Mammary epithelial cell (primary cell): Measurements from ENCODE around the gene ZNF354C.

ENCODE experiments used
- EZH2 ChIP-seq: IDR thresholded peaks from 2 replicates; pipeline ENCODE4 v1.6.1; 2012; ENCODE audit warnings: low read length, inconsistent platforms, borderline replicate concordance
- TF ChIP-seq, protein P1 (sequence below), 2 donors: IDR thresholded peaks in 1 of 2; conservative IDR thresholded peaks in 1 of 2; 2 replicates each; pipeline ENCODE4 v1.5.1; 2011 to 2012; ENCODE audit warnings: inconsistent platforms in 2 of 2, low read length in 2 of 2, mild to moderate bottlenecking in 2 of 2, control low read depth in 1 of 2, low read depth in 1 of 2; ENCODE audit not compliant: insufficient read depth in 1 of 2; ENCODE audit errors: extremely low read depth in 1 of 2

DNA sequence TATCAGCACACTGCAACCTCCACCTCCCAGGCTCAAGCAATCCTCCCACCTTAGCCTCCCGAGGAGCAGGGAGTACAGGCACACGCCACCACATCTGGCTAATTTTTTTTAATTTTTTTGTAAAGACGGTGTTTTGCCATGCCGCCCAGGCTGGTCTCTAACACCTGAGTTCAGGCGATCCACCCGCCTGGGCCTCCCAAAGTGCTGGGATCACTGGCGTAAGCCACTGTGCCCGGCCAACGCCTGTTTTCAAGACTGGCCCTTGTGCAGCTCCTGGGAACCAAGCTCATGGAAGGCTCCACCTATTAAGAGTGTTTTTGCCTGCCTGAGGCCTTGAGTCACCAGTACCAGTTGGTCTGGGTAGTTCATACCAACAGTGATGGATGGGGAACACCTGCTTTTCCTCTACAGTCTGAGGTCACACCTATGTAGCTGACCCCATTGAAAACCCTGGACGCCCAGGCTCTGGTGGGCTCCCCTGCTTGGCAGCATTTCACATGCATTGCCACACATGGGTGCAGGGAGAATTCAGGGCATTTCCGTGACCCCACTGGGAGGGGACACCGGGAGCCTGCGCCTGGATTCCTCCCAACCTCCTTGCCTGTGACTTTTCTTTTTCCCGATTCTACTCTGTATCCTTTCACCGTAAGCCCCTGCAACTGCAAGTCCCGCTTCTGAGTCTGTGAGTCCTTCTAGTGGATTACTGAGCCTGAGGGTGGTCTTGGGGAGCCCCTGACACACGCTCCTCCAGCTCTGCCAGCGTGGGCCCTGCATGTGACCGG lies 63.5 kb downstream of the ZNF354C start:
- TF ChIP-seq, protein P1, sequence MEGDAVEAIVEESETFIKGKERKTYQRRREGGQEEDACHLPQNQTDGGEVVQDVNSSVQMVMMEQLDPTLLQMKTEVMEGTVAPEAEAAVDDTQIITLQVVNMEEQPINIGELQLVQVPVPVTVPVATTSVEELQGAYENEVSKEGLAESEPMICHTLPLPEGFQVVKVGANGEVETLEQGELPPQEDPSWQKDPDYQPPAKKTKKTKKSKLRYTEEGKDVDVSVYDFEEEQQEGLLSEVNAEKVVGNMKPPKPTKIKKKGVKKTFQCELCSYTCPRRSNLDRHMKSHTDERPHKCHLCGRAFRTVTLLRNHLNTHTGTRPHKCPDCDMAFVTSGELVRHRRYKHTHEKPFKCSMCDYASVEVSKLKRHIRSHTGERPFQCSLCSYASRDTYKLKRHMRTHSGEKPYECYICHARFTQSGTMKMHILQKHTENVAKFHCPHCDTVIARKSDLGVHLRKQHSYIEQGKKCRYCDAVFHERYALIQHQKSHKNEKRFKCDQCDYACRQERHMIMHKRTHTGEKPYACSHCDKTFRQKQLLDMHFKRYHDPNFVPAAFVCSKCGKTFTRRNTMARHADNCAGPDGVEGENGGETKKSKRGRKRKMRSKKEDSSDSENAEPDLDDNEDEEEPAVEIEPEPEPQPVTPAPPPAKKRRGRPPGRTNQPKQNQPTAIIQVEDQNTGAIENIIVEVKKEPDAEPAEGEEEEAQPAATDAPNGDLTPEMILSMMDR (conservative IDR thresholded peaks at IDR 0.05 in 1 of 2, IDR thresholded peaks at IDR 0.05 in 1 of 2; ENCODE audit: extremely low read depth in 1 of 2, insufficient read depth in 1 of 2, low read depth in 1 of 2, low read length in 2 of 2): no peak
- no peak for TF ChIP-seq EZH2
